Cardiac fibroblast (primary cell): ENCODE measurements around the gene NAV3.
A peak's percentile ranks its signal among the peaks of the same experiment; 100 is the strongest.

Source experiments
- DNase-seq, 2 donors: peaks; one replicate each; pipeline versions ENCODE4 v3.0.0 to v3.0.0-alpha.2; 2010; ENCODE audit warnings: low read depth in 2 of 2
- H3K4me3 ChIP-seq, 2 donors: replicated peaks in 1 of 2; 1 replicate in 1 of 2; 2 replicates in 1 of 2; pipeline ENCODE4 v1.5.1; 2011; ENCODE audit warnings: low read depth in 2 of 2, low read length in 2 of 2, mild to moderate bottlenecking in 2 of 2, moderate library complexity in 1 of 2
- CTCF ChIP-seq: IDR thresholded peaks from one replicate; pipeline ENCODE4 v1.5.1; 2011; ENCODE audit warnings: low read depth, mild to moderate bottlenecking, low read length, inconsistent platforms

NAV3 gene

GRCh38 chr12:78145398-78145797 lies 314.7 kb downstream of the NAV3 start:
- no peak for TF ChIP-seq CTCF
- H3K4me3 ChIP-seq: no peak overlapping the region
- DNase-seq: no peak

GRCh38 chr12:78146365-78146772 lies 315.7 kb downstream of the NAV3 start:
- no peak overlapping the region for H3K4me3 ChIP-seq
- DNase-seq: peak; percentile 69 to 70
- TF ChIP-seq CTCF: peak; percentile 60

- peak in 1 of 2 donors; percentile 39 for DNase-seq
- no peak overlapping the region for H3K4me3 ChIP-seq
- no peak for TF ChIP-seq CTCF
Measured at GRCh38 chr12:78149459-78149858, 318.8 kb downstream of the NAV3 start.

GRCh38 chr12:78155546-78155945 lies 324.9 kb downstream of the NAV3 start:
- DNase-seq: no peak
- TF ChIP-seq CTCF: no peak

GRCh38 chr12:78156751-78157150 lies 326.1 kb downstream of the NAV3 start:
- no peak for TF ChIP-seq CTCF
- H3K4me3 ChIP-seq: no peak overlapping the region
- DNase-seq: peak in 1 of 2 donors; percentile 9

More at GRCh38 chr12:78155546-78155945, 324.9 kb downstream of the NAV3 start:
- H3K4me3 ChIP-seq: no peak overlapping the region

GRCh38 chr12:78157199-78157598 lies 326.5 kb downstream of the NAV3 start:
- no peak for TF ChIP-seq CTCF
- no peak overlapping the region for H3K4me3 ChIP-seq

GRCh38 chr12:78164154-78164553 lies 333.5 kb downstream of the NAV3 start:
- TF ChIP-seq CTCF: no peak
- no peak for DNase-seq
- H3K4me3 ChIP-seq: no peak overlapping the region

More at GRCh38 chr12:78157199-78157598, 326.5 kb downstream of the NAV3 start:
- no peak for DNase-seq
